NCI-H1694 treated with DMSO at 0.1 percent for 48 hours (cell line): ENCODE measurements around the gene SPEF2.

Source experiments
- DNase-seq: peaks from one replicate; lab custom pipeline; 2025; lab: John Stamatoyannopoulos, UW

SPEF2 gene

GRCh38 chr5:35736280-35736679 is 118.6 kb downstream of the SPEF2 start:
- no peak for DNase-seq

GRCh38 chr5:35741126-35741716 is 123.6 kb downstream of the SPEF2 start:
- no peak for DNase-seq

- no peak for DNase-seq
Measured at GRCh38 chr5:35741971-35742370, 124.3 kb downstream of the SPEF2 start.

GRCh38 chr5:35743644-35744043 is 126.0 kb downstream of the SPEF2 start:
- DNase-seq, result no peak

- no peak for DNase-seq
Measured at GRCh38 chr5:35745193-35745592, 127.5 kb downstream of the SPEF2 start.

- no peak for DNase-seq
Measured at GRCh38 chr5:35745660-35746059, 128.0 kb downstream of the SPEF2 start.

GRCh38 chr5:35752012-35752411 is 134.3 kb downstream of the SPEF2 start:
- no peak for DNase-seq

- DNase-seq, result no peak
Measured at GRCh38 chr5:35753500-35753899, 135.8 kb downstream of the SPEF2 start.

GRCh38 chr5:35754481-35754880 is 136.8 kb downstream of the SPEF2 start:
- no peak for DNase-seq

- DNase-seq, result no peak
Measured at GRCh38 chr5:35755966-35756365, 138.3 kb downstream of the SPEF2 start.

- DNase-seq, result no peak
Measured at GRCh38 chr5:35758151-35758724, 140.6 kb downstream of the SPEF2 start.

GRCh38 chr5:35761541-35761940 is 143.9 kb downstream of the SPEF2 start:
- no peak for DNase-seq

GRCh38 chr5:35762368-35762767 is 144.7 kb downstream of the SPEF2 start:
- DNase-seq, result no peak

GRCh38 chr5:35765921-35766320 is 148.3 kb downstream of the SPEF2 start:
- DNase-seq, result no peak

- DNase-seq, result no peak
Measured at GRCh38 chr5:35771300-35771699, 153.6 kb downstream of the SPEF2 start.

- DNase-seq, result no peak
Measured at GRCh38 chr5:35771839-35772238, 154.2 kb downstream of the SPEF2 start.

- no peak for DNase-seq
Measured at GRCh38 chr5:35773967-35774366, 156.3 kb downstream of the SPEF2 start.

GRCh38 chr5:35776757-35777156 is 159.1 kb downstream of the SPEF2 start:
- no peak for DNase-seq

GRCh38 chr5:35777358-35778087 is 159.9 kb downstream of the SPEF2 start:
- DNase-seq, result peak; percentile 86

- no peak for DNase-seq
Measured at GRCh38 chr5:35778259-35778769, 160.7 kb downstream of the SPEF2 start.

- DNase-seq, result no peak
Measured at GRCh38 chr5:35780236-35780635, 162.6 kb downstream of the SPEF2 start.

GRCh38 chr5:35781181-35781790 is 163.6 kb downstream of the SPEF2 start:
- DNase-seq, result no peak

GRCh38 chr5:35783551-35783950 is 165.9 kb downstream of the SPEF2 start:
- no peak for DNase-seq
